Lower leg skin (tissue), 3 donors: ENCODE results near the gene CIB4.

Experiments
- CTCF ChIP-seq, 3 donors: fragments of 450-650 bp; IDR thresholded peaks; one replicate each; pipeline ENCODE4 v1.5.1; 2016; ENCODE audit warnings: antibody characterized with exemption in 3 of 3, mild to moderate bottlenecking in 3 of 3, moderate library complexity in 2 of 3
- POLR2A ChIP-seq, 2 donors: fragments of 450-650 bp; IDR thresholded peaks; one replicate each; pipeline ENCODE4 v1.6.1; 2016 to 2017; ENCODE audit warnings: antibody characterized with exemption in 2 of 2, mild to moderate bottlenecking in 1 of 2, moderate library complexity in 1 of 2

GRCh38 chr2:26607698-26608097 is 33.5 kb downstream of the CIB4 start:
- no peak for TF ChIP-seq POLR2A (IDR thresholded peaks at IDR 0.05)
- no peak for TF ChIP-seq CTCF (IDR thresholded peaks at IDR 0.05)
